ENCODE results near the gene ARRDC2.
"Not testable (repeated sequence)": the region's sequence is repeated elsewhere in the genome, so short reads cannot be mapped to it uniquely, and the experiment has no call there.

The ARRDC2 gene

DNA sequence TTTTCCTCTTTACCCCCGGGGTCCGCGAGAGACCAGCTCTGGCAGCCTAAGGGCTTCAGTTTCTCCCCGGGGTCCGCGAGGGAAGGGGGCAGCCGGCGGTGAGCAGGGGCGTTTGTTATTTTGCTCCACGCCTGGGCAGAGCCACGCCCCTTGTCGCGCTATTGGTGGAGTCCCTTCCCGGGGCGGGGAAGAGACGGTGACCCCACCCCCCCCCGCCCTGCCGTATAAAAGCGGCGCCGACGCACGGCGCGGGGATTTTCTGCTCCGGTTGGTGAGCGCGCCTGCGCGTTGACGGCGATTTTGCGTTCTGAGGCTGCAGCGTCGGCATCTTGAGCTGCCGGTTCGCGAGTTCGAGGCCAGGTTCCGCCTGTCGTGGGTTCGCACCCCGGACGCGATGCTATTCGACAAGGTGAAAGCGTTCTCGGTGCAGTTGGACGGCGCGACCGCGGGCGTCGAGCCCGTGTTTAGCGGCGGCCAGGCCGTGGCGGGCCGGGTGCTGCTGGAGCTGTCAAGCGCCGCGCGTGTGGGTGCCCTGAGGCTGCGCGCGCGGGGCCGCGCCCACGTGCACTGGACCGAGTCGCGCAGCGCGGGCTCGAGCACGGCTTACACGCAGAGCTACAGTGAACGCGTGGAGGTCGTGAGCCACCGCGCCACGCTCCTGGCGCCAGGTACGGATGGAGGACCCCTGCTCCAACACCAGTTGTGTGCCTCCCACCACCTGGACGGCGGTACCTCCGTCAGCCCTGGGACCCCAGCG is at the start of gene ARRDC2:
TSS of gene ARRDC2 (plus strand) at position 254 of the 757 bp plus-strand sequence. CDS start at position 395, 141 bp downstream.
- DNase-seq (ENCODE audit: low read depth in 2 of 2): peak; percentile 76 to 81

DNA sequence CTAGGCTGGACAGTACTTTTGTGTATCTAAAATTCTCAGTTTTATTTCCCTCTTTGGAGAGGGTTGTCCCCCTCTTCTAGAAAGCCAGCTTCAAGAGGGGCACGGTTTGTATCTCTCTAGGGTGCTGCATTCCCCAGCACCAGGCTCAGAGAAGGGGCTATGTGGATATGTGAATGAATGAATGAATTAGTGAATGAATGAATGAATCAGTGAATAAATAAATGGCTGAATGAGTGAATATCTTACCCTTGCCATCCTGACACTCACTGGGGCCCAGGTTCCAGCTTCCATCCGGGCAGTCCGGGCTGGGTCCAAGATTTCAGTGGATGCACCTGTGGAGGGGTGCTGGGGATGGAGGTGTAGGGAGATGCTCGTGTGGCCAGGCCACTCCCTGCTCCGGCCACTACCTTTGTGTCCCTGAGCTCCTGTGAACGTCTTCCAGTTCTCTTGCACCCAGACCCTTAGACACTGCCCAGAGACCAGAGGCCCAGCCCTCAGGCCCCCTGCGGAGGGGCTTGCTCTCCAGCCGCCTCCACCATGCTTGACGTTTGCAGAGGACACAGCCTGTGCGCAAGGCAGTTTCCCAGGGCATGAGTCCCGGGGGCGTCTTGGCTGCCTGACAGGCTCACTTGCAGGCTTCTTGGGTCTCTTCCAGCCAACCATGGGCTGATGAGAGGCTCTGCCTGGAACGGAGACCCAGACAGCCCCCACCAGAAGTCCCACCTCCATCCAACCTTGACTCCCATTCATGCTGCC is 43.9 kb upstream of the ARRDC2 start:
- DNase-seq (ENCODE audit: low read depth in 2 of 2): no peak

DNA sequence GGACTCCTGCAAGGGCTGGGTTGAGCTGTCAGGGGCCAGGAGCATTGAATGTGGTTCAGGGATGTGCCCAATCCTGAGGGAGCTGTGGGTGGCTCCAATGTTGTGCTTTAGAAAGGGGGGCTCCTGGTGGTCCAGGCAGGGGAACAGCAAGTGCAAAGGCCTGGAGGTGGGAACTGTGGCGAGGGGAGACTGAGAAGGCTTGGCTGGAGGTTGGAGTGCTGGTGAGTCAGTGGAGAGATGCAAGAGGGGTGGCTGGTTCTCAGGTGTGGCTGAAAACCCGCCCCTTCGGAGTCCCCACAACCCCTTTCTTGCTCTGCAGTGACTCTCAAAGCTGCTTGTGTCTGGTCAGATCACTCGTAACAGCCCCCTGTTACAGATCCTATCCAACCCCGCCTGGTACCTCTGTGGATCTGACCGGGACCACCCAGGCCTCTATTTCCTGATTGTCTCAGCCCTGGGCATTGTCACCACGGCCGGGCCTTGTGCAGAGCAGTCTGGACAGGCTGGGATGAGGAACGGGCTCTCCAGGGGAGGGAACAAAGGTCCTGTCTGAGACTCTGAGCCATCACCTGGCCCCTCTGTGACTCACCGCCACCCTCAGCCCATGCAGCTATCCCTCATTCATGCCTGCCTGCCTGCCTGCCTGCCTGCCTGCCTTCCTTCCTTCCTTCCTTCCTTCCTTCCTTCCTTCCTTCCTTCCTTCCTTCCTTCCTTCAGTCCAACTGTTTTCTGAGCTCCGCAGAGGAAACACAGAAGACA is 42.4 kb upstream of the ARRDC2 start:
- DNase-seq (ENCODE audit: low read depth in 2 of 2): no peak

DNA sequence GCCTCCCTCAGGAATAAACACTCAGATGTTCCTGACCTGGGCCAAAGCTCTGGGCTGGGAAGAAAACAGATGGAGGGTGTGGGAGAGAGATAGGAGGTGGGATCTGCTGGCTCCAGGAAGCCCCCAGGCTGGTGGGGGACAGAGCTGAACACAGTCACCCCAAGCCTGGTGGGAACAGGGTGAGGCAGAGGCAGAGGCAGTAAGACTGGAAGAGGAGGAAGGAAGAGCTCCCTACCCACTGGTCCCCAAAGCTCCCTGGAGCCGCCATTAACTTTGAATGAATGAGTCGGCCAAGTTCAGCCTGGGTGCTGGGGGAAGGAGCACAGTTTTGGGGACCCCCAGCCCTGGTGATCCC is 41.9 kb upstream of the ARRDC2 start:
- DNase-seq (ENCODE audit: low read depth in 2 of 2): no peak

DNA sequence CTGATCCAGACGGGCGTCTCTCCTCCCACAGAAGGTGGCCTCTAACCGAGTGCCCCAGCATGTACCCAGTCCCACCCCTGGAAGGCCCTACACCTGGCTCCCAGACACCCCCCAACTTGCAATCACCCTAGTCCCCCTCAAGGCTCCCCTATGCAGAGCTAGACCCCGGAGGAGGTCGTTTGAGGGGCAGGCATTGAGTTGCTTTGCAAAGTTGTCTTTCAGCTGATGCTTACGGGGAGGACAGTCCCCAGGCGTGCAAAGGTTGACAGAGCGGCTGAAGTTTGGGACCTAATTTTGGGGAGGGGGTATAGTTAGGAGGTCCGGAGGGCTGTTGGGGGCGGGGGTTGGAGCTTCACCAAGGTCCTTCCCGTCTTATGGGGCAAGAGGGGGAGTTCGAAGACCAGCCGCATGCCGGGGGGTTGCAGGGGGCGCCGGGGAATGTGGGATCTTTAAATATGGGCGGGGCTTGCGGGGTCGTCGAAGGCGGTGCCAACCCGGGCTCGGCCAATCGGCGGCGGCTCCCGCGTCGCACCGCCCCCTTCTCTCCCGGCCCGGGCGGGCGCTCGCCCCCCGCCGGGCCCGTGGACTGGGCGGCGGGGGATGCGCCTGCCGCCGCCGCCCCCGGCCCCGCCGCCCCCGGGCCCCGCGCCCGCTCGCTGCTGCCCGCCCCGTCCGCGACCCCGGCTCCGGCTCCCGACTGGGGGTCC is 41.3 kb upstream of the ARRDC2 start, which contains the start of gene KCNN1:
TSS of gene KCNN1 (plus strand) at position 558 of the 707 bp plus-strand sequence. CDS start 6,782 bp downstream, outside the sequence.
- no peak for DNase-seq (ENCODE audit: low read depth in 2 of 2)

DNA sequence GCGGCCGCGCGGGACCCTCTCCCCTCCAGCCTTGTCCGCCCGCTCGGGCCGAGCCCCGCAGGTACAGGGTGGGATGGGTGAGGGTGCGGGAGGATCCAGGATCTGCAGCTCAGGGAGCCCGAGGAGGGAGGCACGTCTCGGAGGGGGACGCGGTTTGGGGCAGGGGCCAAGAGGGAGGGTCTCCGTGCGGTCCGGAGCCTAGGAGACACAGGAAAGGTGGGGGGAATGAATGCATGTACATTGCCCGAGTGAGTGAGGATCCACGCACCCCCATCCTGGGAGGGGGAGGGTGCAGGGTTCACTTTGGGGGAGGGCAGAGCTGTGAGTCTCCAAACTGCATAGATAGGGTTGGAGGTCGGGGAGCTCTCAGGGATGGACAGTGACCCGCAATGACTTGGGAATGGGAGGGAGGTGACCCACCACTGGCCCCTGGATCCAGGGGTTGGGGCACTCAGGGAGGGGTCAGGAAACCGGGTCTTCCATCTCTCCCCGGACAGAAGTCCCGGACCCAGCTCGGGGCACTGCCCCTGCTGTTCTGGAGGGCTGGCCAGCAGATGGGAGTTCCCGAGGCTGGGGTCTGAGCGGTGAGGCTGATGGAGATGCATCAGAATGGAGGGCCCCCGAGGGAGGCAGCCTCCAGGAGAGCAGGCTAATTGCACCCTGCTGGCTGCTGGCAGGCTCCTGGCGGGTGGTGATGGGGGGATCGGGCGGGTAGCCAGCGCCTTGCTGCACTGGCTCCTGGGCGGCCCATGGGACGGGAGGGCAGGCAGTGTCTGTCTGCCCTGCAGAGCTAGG is 40.5 kb upstream of the ARRDC2 start:
- DNase-seq (ENCODE audit: low read depth in 2 of 2): no peak

DNA sequence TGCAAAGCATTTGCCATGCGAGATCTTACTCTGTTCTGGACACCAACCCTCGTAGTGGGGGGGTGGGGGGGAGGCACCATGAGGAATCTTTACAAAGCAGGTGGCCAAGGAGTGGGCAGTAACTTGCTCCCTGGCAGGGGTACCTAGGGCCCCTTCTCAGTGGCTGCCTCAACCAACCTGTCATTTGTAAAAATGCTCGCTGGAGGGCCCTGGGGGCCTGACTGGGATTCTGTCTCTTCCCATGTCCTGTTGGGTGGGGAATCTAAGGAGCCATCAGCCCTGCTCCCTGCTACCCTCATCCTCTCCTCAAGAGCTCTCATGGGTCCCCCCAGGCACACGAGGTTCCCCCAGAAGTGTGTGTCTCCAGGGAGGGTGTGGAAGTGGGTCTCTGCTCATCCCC is 39.6 kb upstream of the ARRDC2 start:
- no peak for DNase-seq (ENCODE audit: low read depth in 2 of 2)

DNA sequence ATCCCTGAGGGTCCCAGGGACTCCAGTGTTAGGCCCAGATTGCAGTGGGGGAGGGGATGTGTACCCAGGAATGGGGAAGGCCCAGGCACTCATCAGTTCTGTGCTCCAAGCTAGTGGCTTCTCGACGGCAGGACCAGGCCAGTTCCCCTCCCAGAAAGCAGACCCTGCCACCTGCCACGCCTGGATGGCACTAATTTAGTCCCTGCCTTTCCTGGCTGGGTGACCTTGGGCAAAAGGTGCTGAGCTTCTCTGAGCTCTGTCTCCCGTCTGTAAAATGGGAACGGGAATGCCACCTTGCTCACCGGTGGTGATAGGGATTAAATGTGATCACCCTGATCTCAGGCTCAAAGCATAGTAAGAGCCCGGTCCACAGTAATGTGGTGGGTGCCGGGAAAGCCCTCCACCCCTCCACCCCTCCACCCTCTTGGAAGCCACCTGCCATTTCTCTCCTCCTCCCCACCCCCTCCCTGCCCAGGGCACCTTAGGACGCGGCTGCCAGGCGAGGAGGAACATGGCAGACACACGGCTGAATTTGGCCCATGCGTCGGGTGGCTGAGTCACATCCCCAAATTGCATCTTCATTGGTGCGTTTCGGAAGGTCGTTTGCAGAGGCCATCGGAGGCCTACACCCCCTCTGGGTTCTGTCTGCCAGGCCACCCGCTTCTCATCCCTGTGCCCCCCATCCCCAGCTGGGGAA is 38.7 kb upstream of the ARRDC2 start:
- no peak for DNase-seq (ENCODE audit: low read depth in 2 of 2)

DNA sequence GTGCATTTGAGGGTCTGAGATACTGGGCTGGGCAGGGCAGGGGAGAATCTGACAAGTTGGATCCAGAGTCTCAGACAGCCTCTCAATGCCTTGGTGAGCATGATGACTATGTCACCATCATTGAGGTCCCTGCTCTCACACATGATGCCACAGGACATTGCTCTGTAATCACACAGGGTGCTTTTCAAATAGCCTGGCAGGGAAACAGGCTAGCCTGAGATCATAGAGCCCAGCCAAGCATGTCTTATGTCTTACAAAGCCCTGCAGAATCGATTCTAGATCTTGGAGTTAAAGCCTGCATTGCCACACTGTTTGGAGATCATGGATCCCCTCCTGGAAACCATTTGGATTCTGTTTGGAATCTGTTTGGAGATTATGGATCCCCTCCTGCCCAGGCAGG is 35.7 kb upstream of the ARRDC2 start:
- no peak for DNase-seq (ENCODE audit: low read depth in 2 of 2)

DNA sequence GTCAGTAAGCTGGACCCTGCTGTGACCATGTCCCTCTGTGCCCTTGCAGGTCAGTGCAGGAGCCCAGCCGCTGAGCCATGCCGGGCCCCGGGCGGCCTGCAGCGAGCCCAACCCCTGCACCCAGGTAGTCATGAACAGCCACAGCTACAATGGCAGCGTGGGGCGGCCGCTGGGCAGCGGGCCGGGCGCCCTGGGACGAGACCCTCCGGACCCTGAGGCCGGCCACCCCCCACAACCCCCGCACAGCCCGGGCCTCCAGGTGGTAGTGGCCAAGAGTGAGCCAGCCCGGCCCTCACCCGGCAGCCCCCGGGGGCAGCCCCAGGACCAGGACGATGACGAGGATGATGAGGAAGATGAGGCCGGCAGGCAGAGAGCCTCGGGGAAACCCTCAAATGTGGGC is 34.2 kb upstream of the ARRDC2 start:
- no peak for DNase-seq (ENCODE audit: low read depth in 2 of 2)

DNA sequence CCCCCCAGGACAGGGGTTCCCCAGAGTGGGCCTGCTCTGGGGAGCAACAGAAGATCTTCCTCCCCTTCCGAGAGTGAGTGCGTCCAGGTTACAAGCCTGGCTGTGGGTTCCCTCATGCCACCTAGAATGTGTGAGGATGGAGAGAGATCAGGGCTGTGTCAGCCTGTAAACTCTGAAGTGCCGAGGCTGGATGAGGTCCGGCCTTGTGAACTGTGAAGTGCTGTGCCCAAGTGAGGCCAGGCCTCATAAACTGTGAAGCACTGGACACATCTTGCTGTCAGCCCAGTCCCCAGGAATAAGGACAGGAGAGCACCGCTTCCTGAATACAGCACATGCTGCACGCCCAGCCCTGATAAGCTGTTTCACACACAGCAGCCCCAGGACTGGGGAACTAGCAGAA is 33.4 kb upstream of the ARRDC2 start:
- DNase-seq (ENCODE audit: low read depth in 2 of 2): no peak

DNA sequence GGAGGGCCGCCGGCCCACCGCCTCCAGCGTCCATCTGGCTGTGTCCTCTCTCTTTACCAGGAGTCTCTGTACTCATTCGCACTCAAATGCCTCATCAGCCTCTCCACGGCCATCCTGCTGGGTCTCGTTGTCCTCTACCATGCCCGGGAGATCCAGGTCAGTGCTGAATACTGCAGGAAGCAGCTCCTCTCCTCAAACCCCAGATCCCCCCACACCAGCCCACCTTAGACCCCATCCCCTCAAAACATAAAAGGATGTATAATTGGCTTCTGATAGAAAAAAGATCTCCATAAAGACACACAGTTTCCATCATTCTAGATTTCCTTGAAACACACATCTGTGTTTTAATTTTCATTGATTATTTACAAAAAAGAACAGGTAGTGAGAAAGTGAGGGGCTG is 32.9 kb upstream of the ARRDC2 start:
- no peak for DNase-seq (ENCODE audit: low read depth in 2 of 2)

DNA sequence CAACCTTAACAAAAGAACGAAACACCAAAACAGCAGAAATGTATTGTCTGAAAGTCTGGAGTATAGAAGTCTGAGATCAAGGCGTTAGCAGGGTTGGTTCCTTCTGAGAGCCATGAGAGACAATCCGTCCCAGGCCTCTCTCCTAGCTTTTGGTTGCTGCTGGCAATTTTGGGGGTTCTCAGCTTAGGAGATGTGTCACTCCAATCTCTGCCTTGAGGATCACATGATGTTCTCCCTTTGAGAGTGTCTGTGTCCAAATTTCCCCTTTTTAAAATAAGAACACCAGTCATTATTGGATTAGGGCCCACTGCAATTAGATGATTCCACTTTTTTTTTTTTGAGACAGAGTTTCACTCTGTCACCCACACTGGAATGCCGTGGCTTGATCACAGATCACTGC is 30.9 kb upstream of the ARRDC2 start:
- no peak for DNase-seq (ENCODE audit: low read depth in 2 of 2)

DNA sequence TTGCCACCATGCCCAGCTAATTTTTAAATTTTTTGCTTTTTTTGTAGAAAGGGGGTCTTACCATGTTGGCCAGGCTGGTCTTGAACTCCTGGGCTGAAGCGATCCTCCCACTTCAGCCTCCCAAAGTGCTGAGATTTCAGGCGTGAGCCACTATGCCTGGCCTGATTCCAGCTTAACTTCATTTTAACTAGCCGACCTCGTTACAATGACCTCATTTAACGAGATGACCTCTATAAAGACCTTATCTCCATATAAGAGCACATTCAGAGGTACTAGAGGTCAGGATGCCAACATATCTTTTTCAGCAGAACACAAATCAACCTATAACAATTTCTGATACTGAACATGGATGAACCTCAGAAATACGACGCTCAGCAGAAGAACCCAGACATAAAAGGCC is 30.5 kb upstream of the ARRDC2 start:
- no peak for DNase-seq (ENCODE audit: low read depth in 2 of 2)

DNA sequence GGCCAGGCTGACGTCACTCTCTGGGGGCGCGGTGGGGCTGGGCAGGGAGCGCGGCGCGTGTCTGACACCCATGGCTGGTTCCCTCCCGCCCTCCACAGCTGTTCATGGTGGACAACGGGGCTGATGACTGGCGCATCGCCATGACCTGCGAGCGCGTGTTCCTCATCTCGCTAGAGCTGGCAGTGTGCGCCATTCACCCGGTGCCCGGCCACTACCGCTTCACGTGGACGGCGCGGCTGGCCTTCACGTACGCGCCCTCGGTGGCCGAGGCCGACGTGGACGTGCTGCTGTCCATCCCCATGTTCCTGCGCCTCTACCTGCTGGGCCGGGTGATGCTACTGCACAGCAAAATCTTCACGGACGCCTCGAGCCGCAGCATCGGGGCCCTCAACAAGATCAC is 26.4 kb upstream of the ARRDC2 start:
- no peak for DNase-seq (ENCODE audit: low read depth in 2 of 2)

DNA sequence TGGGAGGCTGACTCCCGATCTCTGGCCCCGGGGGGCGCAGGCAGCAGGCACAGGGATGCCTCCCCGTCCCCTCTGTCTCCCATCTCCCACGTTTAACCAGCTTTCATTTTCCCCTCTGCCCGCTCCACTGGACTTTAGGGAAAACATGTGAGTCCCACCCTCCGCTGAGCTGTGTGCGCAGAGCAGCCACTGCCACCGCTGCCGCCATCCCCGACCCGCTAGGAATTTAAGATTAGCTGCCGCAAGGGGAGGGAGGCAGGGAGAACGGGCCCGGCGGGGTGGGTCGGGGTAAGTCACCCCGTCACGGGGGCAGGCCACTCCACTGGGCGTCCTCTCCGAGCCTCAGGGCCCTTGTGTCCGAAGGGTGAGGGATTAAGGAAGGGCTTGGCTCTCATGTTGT is 25.5 kb upstream of the ARRDC2 start:
- no peak for DNase-seq (ENCODE audit: low read depth in 2 of 2)

DNA sequence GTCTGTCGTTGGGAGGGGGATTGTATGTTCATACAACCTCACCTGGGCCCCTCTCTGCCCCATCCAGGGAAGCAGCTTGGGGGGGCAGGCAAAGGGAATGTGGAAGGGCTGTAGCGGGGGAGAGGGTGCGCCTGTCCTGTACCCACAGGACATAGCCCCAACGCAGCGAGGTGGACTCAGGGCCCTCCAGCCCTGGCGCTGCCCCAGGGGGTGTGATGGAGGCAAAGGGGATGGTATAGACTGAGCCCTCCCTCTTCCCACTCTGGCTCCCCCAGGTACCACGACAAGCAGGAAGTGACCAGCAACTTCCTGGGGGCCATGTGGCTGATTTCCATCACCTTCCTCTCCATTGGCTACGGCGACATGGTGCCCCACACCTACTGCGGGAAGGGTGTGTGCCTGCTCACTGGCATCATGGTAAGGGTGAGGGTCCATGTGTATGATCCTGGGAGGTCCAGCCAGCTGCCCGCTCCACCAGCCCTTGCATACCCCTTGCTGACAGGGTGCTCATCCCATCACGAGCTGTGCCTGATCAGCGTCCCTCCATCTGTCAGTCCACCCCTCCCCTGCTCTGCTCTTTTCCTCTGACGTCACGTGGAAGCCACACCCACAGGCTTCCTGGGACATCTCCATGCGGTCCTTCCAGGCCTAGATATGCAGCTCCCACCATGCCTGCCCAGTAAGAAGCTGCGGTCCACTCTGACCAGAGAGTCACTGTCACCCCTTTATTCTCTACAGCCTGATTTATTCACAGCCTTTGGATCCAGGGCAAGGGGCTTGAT is 22.7 kb upstream of the ARRDC2 start:
- no peak for DNase-seq (ENCODE audit: low read depth in 2 of 2)

DNA sequence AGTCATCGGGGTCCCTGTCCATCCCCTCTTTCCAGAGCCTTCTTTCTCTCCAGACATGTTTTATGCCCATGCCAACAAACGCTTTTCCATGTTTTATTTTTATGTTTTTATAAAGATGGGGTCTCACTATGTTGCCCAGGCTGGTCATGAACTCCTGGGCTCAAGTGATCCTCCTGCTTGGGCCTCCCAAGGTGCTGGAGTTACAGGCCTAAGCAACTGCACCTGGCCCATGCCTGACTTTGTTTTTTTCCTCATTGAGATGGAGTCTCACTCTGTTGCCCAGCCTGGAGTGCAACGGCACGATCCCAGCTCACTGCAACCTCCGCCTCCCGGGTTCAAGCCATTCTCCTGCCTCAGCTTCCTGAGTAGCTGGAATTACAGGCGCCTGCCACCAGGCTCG is 21.4 kb upstream of the ARRDC2 start:
- not testable (repeated sequence) for DNase-seq (ENCODE audit: low read depth in 2 of 2)

DNA sequence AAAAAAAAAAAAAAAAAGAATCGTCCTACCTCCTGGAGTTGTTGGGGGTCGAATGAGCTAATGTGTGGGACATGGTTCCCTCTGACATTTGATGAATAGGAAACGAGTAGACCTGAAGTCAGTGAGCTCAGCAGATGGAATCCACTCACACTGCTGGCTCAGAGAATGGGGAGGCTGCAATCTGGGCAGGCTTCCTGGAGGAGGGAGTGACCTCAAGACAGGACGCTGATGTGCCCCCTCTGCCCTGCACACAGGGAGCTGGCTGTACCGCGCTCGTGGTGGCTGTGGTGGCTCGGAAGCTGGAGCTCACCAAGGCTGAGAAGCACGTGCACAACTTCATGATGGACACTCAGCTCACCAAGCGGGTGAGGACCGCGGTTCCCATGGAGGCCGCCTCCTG is 19.8 kb upstream of the ARRDC2 start:
- no peak for DNase-seq (ENCODE audit: low read depth in 2 of 2)

All from stimulated activated CD8-positive, alpha-beta memory T cell treated with anti-CD3 and anti-CD28 coated beads, Interleukin-7, amount 100 ng/mL, for 4 hours (primary cell).